Right forelimb (tissue), 1 donor: ENCODE results near the gene SMYD3.

ENCODE experiments used
- DNase-seq: peaks from one replicate; pipeline ENCODE4 v3.0.0-alpha.2; 2018

The SMYD3 gene

DNA sequence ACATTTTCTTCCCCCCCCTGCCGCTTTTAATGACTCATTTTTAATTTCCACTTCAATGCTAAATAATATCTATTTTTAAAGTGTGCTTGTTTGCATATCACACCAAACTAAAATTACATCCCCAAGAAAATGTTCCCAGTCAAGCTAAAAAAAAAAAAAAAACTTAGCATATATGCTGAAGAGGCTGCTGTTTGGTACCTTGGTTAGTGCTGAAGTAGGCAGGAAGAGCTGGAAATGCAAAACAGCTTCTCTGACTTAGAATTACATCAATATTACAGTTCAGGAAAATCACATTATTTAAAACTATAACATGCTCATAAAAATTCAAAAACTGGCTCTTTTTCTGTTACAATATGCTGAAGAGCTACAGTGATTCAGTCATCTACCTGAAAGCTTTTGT is 372.3 kb downstream of the SMYD3 start:
- no peak for DNase-seq

DNA sequence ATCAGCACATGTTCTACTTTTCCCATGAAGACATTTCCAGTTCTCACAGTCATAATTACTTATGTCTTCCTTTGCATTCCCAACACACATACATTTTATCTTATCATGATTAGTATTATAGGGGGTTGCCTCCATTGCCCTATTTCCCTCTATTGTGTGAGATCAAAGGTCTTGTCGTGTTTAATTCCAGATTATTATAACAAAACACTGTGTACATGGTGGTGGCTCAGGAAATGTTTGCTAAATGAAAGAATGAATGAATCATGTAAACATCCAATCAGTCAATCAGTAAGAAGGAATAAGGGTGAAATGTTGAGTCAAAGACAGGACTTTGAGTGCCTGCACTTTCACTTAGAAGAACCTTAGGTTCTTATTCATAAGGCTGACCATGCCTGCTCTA is 376.0 kb downstream of the SMYD3 start:
- no peak for DNase-seq

GRCh38 chr1:246128494-246129069 is 378.5 kb downstream of the SMYD3 start:
- no peak for DNase-seq

GRCh38 chr1:246126580-246126979 is 380.5 kb downstream of the SMYD3 start:
- DNase-seq = no peak

GRCh38 chr1:246122071-246122470 is 385.0 kb downstream of the SMYD3 start:
- no peak for DNase-seq

DNA sequence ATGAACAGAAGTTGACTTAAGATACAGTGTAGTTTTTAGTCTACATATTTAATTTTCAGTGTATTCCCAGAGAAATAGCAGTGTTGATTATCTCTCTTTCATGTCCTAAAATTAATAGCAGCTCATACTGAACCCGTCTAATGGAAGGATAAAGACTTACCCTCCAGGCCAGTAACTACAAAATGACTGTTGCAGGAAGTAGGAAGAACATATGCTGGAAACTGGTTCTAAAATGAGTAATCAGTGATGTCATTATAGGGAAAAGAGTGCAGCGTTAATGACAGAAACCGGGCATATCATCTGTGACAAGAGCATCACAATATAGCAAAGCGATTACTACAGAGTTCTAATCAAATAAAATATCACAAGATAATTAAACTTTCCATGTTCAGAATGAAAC is 385.5 kb downstream of the SMYD3 start:
- no peak for DNase-seq

- DNase-seq = no peak
These were observed 389.9 kb downstream of the SMYD3 start for GRCh38 chr1:246117066-246117791.

DNA sequence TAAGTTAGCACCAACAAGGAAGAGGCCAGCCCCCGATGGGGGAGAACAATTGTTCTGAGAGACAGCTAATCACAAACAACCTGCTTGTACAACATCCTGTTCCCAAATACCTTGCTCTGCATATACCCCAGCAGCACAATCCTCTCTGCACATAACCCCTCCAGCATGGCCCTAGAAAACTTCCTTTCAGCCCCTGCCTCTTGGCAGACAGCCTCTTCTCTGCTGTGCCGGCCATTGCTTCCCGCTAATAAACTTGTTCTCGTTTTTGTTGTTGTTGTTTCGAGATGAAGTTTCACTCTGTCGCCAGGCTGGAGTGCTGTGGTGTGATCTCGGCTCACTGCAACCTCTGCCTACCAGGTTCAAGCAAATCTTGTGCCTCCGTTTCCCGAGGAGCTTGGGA is 392.7 kb downstream of the SMYD3 start:
- no peak for DNase-seq

- no peak for DNase-seq
These were observed 393.5 kb downstream of the SMYD3 start for GRCh38 chr1:246113555-246114095.

DNA sequence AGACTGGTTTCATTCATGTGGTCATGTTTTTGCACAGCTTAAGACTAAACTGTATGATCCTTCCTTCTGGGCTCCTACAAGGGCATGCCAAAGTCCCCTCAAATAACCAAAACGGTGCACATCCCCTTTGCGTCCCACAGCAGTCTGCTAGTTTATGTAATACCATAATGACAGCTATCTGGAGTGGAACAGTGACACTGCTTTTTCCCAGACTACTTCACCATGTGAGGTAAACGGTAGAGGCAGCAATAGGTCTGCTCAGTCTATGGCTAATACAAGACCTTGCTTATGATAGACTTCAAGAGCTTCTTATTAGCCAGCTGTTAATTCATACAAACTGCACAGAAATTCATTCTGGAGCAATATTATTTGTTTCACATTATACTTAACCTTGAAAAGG is 395.5 kb downstream of the SMYD3 start:
- no peak for DNase-seq

GRCh38 chr1:246110343-246111219 is 396.5 kb downstream of the SMYD3 start:
- no peak for DNase-seq

GRCh38 chr1:246108278-246108925 is 398.7 kb downstream of the SMYD3 start:
- DNase-seq = no peak

DNA sequence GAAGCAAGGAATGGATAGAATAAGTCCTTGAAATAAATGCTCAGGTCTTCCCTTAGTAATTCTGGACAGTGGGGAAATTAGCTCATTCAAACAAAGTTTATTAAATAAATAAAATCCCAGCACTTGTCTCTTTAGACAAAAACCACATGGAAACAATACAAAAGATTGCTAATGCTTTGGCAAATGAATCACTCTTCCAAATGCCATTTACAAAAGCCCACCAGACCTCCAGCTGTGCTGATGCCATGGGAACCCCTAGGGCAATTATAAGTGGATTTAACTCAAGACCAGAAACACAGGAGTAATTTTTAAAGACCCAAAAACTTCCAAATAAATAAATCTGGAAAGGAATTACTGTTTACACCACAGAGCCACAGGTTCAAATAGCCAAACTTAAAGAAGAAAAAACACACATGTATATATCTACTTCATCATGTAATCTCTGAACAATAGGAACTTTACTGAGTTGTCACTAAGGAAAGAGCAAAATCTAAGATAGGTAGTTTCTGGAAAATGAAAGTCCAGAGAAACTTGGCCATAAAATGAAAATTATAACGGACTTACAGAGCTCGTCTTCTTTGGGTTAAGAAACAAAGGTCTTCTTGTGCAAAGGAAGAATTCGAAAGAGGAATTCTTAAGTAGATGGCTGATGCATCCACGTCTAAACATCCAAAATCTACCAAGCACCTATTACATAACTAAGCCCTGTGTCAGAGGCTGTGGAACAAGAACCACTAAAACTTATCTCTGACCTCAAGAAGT is 399.4 kb downstream of the SMYD3 start:
- no peak for DNase-seq

DNA sequence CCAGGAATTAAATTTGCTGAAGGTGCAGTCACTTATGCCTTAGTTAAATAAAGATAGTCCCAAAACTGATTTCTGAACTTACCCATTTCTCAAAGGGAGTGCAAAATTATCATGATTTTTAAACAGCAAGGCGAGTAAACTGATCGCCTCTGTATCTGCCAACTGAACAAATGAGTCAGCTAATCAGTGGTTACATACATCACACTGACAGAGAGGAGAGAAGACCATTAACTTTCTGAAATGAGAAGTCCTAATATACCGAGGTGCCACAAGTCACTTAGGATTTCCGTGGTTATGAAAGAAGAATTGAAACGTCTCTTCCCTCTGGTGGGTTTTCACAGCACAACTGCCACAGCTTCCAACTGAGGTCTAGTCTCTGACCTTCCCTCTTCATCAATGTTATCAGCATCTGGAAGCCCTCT is 400.7 kb downstream of the SMYD3 start:
- no peak for DNase-seq

- DNase-seq = no peak
These were observed 402.2 kb downstream of the SMYD3 start for GRCh38 chr1:246104927-246105326.

GRCh38 chr1:246099570-246099969 is 407.5 kb downstream of the SMYD3 start:
- DNase-seq = no peak

GRCh38 chr1:246096356-246096755 is 410.7 kb downstream of the SMYD3 start:
- DNase-seq = no peak

DNA sequence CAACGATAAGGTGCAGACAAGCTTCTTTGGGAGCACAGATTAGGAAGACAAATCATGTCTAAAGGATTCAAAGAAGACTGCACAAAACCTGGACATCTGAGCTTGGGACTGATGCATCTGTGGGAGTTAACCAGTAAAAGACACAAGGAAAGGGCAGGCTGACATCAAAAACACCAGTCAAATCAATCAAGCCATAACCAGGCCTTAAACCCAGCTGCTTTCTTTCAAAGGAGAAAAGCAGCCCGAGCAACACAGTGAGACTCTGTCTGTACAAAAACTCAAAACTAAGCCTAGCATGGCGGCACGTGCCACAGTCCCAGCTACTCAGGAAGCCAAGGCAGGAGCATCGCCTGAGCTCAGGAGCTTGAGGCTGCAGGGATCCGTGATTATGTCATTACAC is 411.6 kb downstream of the SMYD3 start:
- no peak for DNase-seq

DNA sequence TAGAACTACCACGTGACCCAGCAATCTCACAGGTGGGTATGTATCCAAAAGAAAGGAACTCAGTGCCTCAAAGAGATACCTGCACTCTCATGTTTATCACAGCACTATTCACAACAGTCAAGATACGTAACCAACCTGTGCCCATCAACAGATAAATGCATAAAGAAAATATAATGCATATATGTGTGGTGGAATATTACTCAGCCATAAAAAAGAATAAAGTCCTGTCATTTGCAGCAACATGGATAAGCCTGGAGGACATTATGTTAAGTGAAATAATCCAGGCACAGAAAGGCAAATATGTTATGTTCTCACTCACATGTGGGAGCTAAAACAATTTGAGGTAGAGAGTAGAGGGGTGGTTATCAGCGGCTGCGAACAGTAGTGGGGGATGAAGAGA is 413.8 kb downstream of the SMYD3 start:
- no peak for DNase-seq

- no peak for DNase-seq
These were observed 414.9 kb downstream of the SMYD3 start for GRCh38 chr1:246092136-246092535.

DNA sequence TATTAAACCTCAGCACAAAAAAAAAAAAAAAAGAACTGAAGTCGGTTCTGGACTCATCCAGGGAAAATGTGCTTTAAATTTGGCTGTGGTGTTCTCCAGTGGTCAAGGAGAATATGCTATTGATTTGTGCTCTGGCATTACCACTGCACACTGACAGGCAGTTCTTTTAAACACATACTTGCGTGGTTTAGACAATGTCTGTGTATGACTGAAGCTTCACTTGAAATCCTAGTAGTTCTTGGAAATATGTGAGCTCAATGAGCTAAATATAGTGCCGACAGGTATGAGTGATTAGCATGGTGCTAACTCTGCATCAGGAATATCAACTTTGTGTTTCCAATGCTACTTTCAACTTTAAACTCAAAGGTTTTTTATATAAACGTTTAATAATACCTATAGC is 415.6 kb downstream of the SMYD3 start:
- DNase-seq = no peak

- DNase-seq = no peak
These were observed 420.9 kb downstream of the SMYD3 start for GRCh38 chr1:246086191-246086590.
